ENCODE results near the gene BCL6. TPM values are rescaled to one million over a fixed set of nuclear protein-coding genes. Genes with fewer than 3 reads are reported as not detected.

The BCL6 gene
- total and polyA plus RNA-seq, 7 donors, result 4.9 to 233 (median 51.4) TPM

DNA sequence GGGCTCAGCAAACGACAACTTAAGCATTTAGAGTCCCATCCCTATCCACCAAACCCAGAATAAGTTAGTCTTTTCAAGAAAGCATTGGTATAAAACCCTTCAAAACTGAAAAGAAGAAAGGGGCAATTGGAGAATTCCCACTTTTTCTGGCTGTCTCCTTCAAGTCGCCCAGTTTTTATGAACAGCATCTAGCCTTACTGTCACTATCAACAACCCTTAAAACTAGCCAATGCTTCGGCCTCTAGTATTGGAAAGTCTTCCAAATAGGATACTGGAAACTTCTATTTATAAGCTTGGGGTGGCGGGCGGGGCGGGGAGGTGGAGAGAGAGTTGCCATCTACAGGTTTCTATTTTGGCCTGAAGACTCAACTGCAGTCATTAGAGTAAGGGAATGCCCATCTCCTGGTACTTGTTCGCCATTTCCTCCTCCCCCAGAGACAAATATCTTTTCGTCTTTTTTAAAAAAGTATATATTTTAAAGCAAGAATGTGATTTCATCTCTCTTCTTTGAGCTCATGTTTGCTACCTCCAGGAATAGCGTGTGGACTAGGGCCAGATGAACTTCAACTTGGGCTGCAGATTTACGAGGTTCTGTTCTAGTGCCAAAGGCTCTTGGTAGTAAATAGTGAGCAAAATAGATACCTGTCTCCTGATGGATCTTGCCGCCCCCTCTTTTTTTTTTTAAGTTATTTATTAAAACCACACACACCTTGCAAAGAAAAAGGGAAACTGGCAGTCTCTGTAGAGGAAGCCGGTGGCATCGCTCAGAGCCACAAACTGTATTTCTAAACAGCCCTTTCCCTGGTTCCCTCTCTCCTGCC lies 2.7 kb downstream of the BCL6 start:
- WGBS, 2 donors, result 12 to 36% methylated on average over 13 of the region's 13 CpGs

GRCh38 chr3:187741403-187742350 lies 3.6 kb downstream of the BCL6 start:
- 1 to 2% methylated on average over 35 of the region's 35 CpGs for WGBS, 2 donors
- TF ChIP-seq EP300 (IDR thresholded peaks at IDR 0.05) (no peak), CTCF (IDR thresholded peaks at IDR 0.05) (peak; percentile 72 to 88 (median 80)), POLR2AphosphoS5 (IDR thresholded peaks at IDR 0.05) (peak; percentile 31 to 70 (median 60)), POLR2A (IDR thresholded peaks at IDR 0.05) (peak in 1 of 2 donors; percentile 19)
- no peaks in the 10 kb centered on the region for H3K36me3 ChIP-seq
- no peaks in the 10 kb centered on the region for H3K9me3 ChIP-seq
- no peaks in the 10 kb centered on the region for H3K27me3 ChIP-seq
- peak overlapping the region; percentile 90 to 99 (median 96) for H3K27ac ChIP-seq
- peak; percentile 85 for DNase-seq
- intact Hi-C loops (cut with DNase I), result loop anchor here (2.0 to 10.0 kb wide), 5 partner anchors 471 to 1141 kb away; no protein-coding TSS in a partner anchor
- H3K4me1 ChIP-seq, result peaks cover 3 to 61% (median 27%) of the 10 kb centered on the region in 4 donors
- H3K4me3 ChIP-seq, result peak overlapping the region; percentile 53 to 88 (median 68)

More for the DNA sequence above, 2.7 kb downstream of the BCL6 start:
- Histone ChIP-seq H3K4me1 (peaks cover 3 to 60% (median 28%) of the 10 kb centered on the region in 4 donors), H3K4me3 (peak overlapping the region; percentile 53 to 88 (median 68)), H3K27me3 (no peaks in the 10 kb centered on the region), H3K9me3 (no peaks in the 10 kb centered on the region), H3K27ac (peak overlapping the region; percentile 90 to 99 (median 96)), H3K36me3 (no peaks in the 10 kb centered on the region)
- TF ChIP-seq EP300 (IDR thresholded peaks at IDR 0.05), result peak in 1 of 4 donors; percentile 42
- peak; percentile 33 to 69 (median 54) for TF ChIP-seq POLR2AphosphoS5 (IDR thresholded peaks at IDR 0.05)
- peak in 1 of 4 experiments; percentile 4 for TF ChIP-seq CTCF (IDR thresholded peaks at IDR 0.05)
- TF ChIP-seq POLR2A (IDR thresholded peaks at IDR 0.05), result no peak
- intact Hi-C loops (cut with DNase I), result loop anchor here (5.0 to 10.0 kb wide), 4 partner anchors 872 to 1140 kb away; no protein-coding TSS in a partner anchor
- DNase-seq, result no peak

- Histone ChIP-seq H3K9me3 (no peaks in the 10 kb centered on the region), H3K4me3 (peak overlapping the region; percentile 53 to 88 (median 68)), H3K27me3 (no peaks in the 10 kb centered on the region), H3K36me3 (no peaks in the 10 kb centered on the region), H3K4me1 (peaks cover 3 to 62% (median 31%) of the 10 kb centered on the region in 4 donors), H3K27ac (peak overlapping the region; percentile 90 to 99 (median 96))
- TF ChIP-seq EP300 (IDR thresholded peaks at IDR 0.05) (no peak), CTCF (IDR thresholded peaks at IDR 0.05) (peak; percentile 91 to 99 (median 97)), POLR2A (IDR thresholded peaks at IDR 0.05) (no peak), POLR2AphosphoS5 (IDR thresholded peaks at IDR 0.05) (peak; percentile 22 to 59 (median 47))
- WGBS, 2 donors, result 1 to 2% methylated on average over 39 of the region's 39 CpGs
- intact Hi-C loops (cut with DNase I), result loop anchor here (2.0 to 10.0 kb wide), 5 partner anchors 472 to 1142 kb away; no protein-coding TSS in a partner anchor
- peak; percentile 90 for DNase-seq
Measured at GRCh38 chr3:187740421-187741399, 4.6 kb downstream of the BCL6 start.

Data from sigmoid colon (tissue), 7 donors.